ENCODE measurements around the gene DNAL1.

The DNAL1 gene

DNA sequence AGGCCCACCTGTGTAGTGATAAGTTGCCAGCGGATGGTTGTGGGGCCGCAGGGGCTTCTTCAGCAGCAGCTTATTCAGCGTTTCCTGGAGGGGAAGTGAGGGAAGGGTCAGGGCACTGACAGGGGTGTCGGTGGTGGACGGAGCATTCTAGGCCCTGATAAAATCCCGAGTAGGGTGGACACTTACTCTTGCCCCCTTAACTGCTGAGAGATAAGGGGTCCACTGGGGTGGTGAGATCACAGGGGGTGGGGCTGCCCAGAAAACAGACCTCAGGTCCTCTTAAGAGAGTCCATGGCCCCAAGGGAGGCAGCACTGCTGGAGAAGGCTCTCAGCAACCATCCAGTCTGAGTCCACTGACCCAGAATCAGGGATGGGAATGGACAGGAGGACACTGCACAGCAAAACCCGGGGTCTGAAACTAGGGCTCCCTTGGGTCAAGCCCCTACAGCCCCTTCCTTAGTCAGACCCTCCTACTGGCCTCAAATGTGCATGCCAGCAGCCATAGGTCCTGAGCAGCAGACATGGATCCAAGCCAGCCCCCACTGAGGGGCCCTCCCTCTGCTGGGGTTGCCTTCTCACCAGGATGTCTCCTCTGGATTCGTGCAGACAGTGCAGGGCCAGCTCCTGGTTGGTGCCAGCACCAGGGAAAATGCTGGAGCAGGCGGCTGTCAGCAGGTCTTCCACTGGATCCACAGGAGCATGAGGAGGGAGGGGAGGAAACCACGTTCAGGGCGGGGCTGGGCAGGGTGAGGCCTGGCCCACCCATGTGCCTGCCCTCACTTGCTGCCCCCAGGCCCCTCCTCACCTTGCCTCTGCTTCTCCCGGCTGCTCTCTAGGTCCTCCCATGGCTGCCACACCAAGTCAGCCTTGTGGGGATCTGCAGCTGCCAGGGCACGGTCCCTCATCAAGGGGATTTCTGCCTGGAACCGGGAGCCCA lies 81.5 kb downstream of the DNAL1 start:
- DNase-seq = no peak

- DNase-seq = no peak
These were observed 82.4 kb downstream of the DNAL1 start for GRCh38 chr14:73727166-73727565.

GRCh38 chr14:73728717-73729330 lies 84.0 kb downstream of the DNAL1 start:
- DNase-seq = peak; percentile 72 to 89 (median 82)

DNA sequence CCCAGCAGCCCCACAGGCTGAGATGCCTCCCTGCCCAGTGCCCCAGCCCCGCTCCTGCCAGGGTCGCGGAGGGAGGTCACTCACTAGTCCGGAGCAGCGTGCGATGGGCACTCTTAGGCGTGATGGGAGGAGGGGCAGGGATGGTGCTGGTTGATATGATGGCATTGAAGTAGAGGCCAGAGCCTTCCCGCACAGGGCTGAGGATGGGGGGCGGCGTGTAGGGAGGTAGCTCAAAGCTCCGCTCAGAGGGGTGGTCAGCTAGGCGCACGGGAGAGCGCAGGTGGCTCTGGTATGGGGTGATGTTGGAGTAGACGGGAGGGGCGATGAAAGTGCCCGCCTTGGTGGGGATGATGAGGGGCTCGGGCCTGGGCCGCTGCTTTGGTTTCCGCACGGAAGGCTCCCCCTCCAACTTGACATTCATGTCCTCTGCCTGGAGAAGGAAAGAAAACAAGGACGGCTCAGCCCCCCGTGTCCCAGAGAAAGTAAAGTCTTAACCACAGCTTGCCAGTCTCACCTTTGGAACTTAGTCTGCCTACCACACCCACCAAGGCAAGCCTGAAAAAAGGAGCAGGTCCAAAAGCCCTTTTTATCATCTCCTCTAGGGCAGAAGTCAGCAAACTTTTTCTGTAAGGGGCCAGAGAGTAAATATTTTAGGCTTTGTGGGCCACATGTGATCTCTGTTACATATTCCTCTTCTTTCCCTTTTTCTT lies 84.9 kb downstream of the DNAL1 start:
- no peak for DNase-seq

- DNase-seq = no peak
These were observed 86.3 kb downstream of the DNAL1 start for GRCh38 chr14:73731111-73731510.

DNA sequence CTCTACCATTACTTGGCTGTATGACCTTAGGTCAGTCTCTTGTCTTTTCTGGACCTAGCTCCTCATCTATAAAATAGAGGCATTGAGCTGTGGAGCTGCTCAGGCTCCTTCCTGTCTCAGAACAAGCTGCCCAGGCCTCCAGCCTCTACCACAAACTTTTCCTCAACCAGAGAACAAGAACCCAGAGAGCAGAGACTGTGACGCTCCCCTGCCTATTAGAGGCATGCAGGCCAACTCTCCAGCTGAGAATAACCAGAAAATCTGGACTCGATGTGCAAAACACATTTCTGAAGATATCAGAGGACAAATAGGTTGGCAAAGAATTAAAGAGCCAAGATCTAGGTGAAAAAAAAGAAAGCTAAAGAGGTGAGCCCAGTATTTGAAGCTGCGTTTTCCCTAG lies 87.2 kb downstream of the DNAL1 start:
- no peak for DNase-seq

DNA sequence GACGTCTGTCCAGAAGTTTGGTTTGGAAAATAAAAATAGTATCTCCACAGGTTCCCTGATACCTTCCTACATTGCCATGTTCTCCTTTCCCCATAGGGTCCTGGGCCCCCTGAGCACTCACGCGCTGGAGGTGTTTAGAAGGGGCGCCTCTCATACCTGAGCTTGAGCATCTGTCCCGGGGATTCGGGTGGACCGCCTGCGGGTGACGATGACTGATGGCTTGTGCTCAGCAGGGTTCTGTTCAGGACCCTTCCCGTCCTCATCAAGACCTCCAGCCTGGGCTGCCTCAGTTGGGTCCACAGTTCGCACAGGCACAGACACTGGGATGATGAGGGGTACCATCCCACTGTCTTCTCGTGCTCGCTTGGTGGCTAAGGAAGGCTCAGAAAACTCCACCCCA lies 92.1 kb downstream of the DNAL1 start:
- no peak for DNase-seq

DNA sequence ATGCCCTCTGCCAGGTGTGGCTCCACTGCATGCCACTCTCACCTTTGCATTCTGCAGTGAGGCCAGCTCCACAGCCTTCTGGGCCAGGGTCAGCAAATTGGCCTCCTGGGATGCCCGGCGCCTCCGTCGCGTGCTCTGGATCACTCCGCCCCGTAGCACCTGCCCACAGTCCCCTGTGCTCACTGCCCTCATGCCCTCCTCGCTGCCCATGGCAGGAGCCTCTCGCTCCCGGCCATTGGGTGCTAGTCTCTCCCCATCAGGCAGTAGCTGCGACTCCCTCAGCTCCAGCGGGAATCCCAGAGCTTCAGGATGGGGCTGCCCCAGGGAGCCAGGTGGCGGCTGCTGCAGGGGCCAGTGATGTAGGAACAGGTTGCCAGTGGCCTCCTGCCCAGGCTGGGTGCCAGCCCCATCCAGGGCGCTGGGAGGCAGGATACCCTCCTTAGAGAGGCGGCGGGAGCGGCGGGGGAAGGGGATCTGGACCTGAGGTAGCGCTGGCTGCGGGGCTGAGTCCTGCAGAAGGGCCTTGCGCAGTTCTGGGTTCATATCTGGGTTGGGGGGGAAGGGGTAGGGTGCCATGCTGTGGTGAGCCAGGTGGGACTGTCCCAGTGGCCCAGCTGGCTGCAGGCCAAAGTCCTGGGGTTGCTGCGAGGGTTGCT lies 93.9 kb downstream of the DNAL1 start:
- no peak for DNase-seq

DNA sequence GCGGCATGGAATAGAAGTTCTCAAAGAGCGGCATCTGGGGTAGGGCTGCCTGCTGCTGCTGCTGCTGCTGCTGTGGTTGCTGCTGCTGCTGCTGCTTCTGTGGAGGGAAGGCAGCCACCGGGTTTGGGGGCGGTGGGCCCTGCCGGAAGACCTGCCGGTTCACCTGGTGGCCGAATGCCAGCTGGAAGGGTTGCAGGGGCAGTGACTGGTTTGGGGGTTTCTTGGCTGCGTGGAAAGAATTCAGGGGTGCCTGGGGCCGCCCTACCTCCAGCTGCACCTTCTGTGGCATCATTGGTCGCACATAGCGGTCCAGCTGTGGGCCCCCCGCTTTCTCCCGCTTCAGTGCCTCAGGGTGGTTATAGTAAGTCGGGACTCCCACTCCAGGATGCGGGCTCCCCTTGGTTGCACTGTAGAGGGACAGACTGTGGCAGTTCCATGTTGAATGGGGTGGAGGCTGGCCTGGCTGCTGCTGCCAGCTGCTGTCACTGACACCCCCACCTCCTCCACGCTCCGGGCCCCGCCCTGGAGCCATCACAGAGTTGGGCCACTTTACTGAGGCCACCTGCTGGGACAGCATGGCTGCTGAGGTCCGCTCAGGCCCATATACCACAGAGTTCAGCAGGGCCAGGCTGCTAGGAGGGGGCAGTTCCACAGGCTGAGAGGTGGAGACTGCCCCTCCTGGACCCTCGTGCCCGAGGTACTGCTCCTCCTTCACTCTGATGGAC lies 94.5 kb downstream of the DNAL1 start:
- DNase-seq = no peak

GRCh38 chr14:73739899-73740617 lies 95.3 kb downstream of the DNAL1 start:
- DNase-seq = no peak

- no peak for DNase-seq
These were observed 96.0 kb downstream of the DNAL1 start for GRCh38 chr14:73740618-73741326.

DNA sequence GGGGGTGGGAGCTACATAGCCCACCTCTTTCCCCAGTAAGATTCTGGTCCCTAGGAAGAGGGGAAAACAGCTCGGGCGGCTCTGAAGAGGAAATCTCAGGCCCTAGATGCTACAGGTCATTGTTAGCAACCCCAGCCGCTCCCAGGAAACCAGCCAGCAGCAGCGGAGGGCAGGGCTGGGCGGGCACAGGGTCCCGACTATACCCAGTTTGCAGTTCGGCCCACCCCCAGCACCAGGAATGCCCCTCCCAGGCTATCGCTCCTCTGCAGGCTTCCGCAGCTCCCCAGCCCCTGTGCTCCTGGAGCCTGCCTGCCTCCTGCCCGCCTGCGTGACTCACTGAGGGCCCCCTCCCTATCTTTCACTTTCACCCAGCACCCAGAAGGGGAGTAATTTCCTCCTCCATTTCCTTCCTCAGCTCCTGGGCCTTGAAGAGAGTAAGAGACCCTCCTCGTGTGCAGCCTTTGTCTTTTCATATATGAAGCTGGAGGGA lies 96.6 kb downstream of the DNAL1 start:
- DNase-seq = peak in 3 of 4 experiments; percentile 24 to 44 (median 26)

DNA sequence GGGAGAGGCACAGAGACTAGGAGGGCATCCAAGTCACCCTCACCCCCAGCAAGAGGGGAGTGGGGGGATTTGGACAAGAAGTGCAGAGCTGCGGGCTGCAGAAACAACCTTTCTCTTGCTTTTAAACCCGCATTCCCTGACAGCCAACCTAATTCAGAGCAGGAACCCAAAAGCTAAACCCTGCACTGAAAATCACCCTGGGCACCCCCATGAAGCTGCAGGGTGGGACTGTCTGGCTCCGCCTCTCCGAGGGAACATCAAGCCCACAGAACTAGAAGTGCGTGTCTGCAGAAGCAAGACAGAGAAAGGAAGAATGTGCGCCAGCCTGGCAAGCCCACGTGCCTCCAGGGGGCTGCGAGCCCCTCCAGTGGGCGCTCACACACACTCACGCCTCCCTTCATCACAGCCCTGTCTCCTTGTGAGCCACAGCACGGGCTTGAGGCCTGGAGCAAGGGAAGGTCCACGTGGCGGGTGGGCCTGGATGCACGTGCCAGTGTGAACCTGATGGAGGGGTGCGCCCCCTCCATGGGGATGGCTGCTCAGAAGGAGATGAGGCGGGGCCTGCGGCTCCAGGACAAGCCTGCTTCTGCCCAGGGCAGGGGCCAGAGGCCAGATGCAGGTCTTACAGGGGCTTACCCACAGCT lies 97.2 kb downstream of the DNAL1 start:
- DNase-seq = no peak

GRCh38 chr14:73742520-73743238 lies 97.9 kb downstream of the DNAL1 start:
- DNase-seq = no peak

DNA sequence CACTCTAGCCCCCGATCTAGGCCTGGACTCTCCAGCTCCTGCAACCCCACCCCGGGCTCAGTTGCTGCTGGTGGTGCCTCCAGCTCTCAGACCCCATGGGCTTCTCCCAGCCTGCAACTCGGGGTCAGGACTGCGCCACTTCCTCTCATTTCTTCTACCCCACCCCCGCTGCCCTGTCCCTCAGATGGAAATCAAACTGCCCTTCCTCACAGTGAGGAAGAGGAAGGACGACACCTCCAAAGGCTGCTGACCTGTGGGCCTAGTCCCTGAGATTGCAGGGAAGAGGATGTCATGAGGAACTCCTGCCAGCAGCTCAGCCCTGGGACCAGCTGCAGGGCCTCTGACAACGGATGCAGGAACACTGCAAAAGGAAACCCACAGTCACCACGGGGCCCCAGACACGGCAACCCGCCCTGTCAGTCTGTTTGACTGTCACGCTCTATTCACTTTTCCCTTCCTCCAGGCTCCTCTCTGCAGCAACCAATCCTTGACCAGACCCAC lies 98.7 kb downstream of the DNAL1 start:
- DNase-seq = peak in 2 of 4 experiments; percentile 33 to 38

DNA sequence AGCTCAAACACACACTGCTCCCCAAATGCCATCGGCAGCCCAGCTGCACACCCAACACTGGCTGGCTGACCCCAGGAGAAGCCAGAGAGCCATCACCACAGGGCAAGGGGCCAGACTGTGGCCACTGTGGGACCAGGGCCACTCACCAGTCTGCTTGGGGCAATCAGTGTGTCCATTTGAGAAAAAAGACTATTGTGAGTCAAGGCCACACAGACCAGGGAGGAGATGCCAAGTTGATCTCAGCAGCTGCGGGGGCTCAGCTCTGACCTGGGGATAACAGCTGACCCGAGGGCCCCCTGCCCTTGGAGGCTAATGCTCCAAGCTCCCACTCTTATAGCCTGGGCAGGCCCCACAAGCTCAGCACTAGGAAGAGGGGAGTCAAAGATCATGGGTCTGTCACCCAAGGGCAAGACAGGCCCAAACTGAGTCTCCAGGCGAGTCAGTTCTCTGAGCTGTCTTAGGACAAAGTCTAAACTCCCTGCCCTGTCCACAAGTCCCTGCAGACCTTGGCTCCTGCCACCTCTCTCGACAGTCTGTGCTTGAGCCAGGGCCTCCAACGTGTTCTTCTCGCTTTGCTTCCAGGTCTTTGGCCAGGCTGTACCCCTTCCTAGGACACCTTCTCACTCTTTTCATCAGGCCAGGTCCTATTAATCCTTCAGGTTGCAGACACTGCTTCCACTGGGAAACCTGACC lies 99.5 kb downstream of the DNAL1 start:
- no peak for DNase-seq

- no peak for DNase-seq
These were observed 100.2 kb downstream of the DNAL1 start for GRCh38 chr14:73744874-73745529.

All from activated naive CD4-positive, alpha-beta T cell (primary cell).